ENCODE data around the gene NRXN3.

DNA sequence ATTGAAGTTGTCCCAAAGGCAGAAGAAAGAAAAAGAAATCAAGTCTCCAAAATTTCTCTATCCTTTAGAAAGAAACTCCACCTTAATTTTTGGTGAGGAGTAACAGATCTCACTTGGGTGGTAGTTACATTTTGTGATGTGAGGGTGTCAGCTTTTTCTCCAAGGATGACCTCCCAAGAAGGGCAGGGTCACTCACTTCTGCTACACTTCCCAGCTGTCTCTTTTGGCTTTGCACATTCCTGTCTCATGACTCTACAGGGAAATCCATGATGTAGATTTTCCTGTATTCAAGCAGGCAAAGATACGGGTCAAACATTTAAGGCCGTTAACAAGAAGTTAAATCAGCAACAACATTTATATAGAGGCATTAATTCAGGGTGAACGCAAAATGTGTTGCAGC, 1016.4 kb downstream of the NRXN3 start:
- TF ChIP-seq BHLHE40 (IDR thresholded peaks at IDR 0.05; ENCODE audit: borderline replicate concordance) (no peak), HDGF (IDR thresholded peaks at IDR 0.05; ENCODE audit: borderline replicate concordance) (no peak), ZNF384 (IDR thresholded peaks at IDR 0.05) (no peak)

All from HEK293T (cell line).